Loucy (cell line): ENCODE measurements around the gene LAMB4.

Source experiments
- H2AFZ ChIP-seq: fragments of 200-600 bp; sonication (generic); 2 replicates; pipeline ENCODE4 v1.6.0; 2016; ENCODE audit warnings: antibody characterized with exemption, mild to moderate bottlenecking, low read length, moderate library complexity
- H3F3A ChIP-seq: fragments of 200-600 bp; 2 replicates; pipeline ENCODE4 v1.6.0; 2016; ENCODE audit warnings: antibody characterized with exemption, low read depth, mild to moderate bottlenecking
- H3K27me3 ChIP-seq: fragments of 200-600 bp; sonication (generic); 2 replicates; pipeline ENCODE4 v1.6.1; 2014; ENCODE audit warnings: low read length, mild to moderate bottlenecking; ENCODE audit not compliant: insufficient read depth, poor library complexity, severe bottlenecking
- H3K36me3 ChIP-seq: fragments of 200-600 bp; sonication (generic); 2 replicates; pipeline ENCODE4 v1.6.1; 2016; ENCODE audit warnings: low read length; ENCODE audit not compliant: insufficient read depth
- H3K4me1 ChIP-seq: fragments of 200-600 bp; sonication (generic); 2 replicates; pipeline ENCODE4 v1.5.1; 2014; ENCODE audit warnings: low read length, mild to moderate bottlenecking; ENCODE audit not compliant: insufficient read depth, poor library complexity, severe bottlenecking
- H3K4me2 ChIP-seq: fragments of 200-600 bp; sonication (generic); 2 replicates; pipeline ENCODE4 v1.6.0; 2014; ENCODE audit warnings: antibody characterized with exemption, low read length, low read depth, mild to moderate bottlenecking; ENCODE audit not compliant: poor library complexity, severe bottlenecking
- H3K4me3 ChIP-seq: fragments of 200-600 bp; sonication (generic); 2 replicates; pipeline ENCODE4 v1.5.1; 2014; ENCODE audit warnings: low read length, mild to moderate bottlenecking, mixed read lengths; ENCODE audit not compliant: poor library complexity, severe bottlenecking
- H3K79me2 ChIP-seq: fragments of 200-600 bp; sonication (generic); 2 replicates; pipeline ENCODE4 v1.6.1; 2014; ENCODE audit warnings: low read length; ENCODE audit not compliant: insufficient read depth
- H3K9ac ChIP-seq: fragments of 200-600 bp; sonication (generic); 2 replicates; pipeline ENCODE4 v1.6.0; 2014; ENCODE audit warnings: mild to moderate bottlenecking, low read depth, low read length, moderate library complexity; ENCODE audit not compliant: poor library complexity, severe bottlenecking
- H3K9me2 ChIP-seq: fragments of 200-600 bp; sonication (generic); replicated peaks from 2 replicates; pipeline ENCODE4 v1.6.1; 2016; ENCODE audit warnings: low read depth, low read length, mixed read lengths
- H3K9me3 ChIP-seq: fragments of 200-600 bp; sonication (generic); 2 replicates; pipeline ENCODE4 v1.6.1; 2014; ENCODE audit warnings: mild to moderate bottlenecking, antibody characterized with exemption, low read length, low read depth; ENCODE audit not compliant: insufficient read depth
- H4K20me1 ChIP-seq: fragments of 200-600 bp; sonication (generic); 2 replicates; pipeline ENCODE4 v1.6.0; 2014; ENCODE audit warnings: antibody characterized with exemption, low read length, mild to moderate bottlenecking; ENCODE audit not compliant: insufficient read depth, poor library complexity, severe bottlenecking
- CTCF ChIP-seq: fragments of 200-600 bp; sonication (generic); conservative IDR thresholded peaks from 2 replicates; pipeline ENCODE4 v1.5.1; 2014; ENCODE audit warnings: mild to moderate bottlenecking, antibody characterized with exemption, low read length
- EZH2phosphoT487 ChIP-seq: fragments of 200-600 bp; IDR thresholded peaks from 2 replicates; pipeline ENCODE4 v1.6.1; 2018; ENCODE audit warnings: antibody characterized with exemption, mild to moderate bottlenecking, moderate library complexity, borderline replicate concordance

The LAMB4 gene

GRCh38 chr7:108030516-108030915 lies 99.6 kb downstream of the LAMB4 start:
- Histone ChIP-seq H2AFZ (no peak overlapping the region), H4K20me1 (no peaks in the 10 kb centered on the region), H3K36me3 (no peaks in the 10 kb centered on the region), H3K9me2 (no peaks in the 10 kb centered on the region), H3F3A (no peaks in the 10 kb centered on the region), H3K4me1 (no peaks in the 10 kb centered on the region), H3K27me3 (no peaks in the 10 kb centered on the region), H3K4me3 (no peak overlapping the region), H3K9ac (no peak overlapping the region), H3K79me2 (no peaks in the 10 kb centered on the region), H3K9me3 (no peaks in the 10 kb centered on the region), H3K4me2 (no peak overlapping the region)
- TF ChIP-seq EZH2phosphoT487 (no peak), CTCF (no peak)

- Histone ChIP-seq H4K20me1 (no peaks in the 10 kb centered on the region), H3K9ac (no peak overlapping the region), H3K27me3 (no peaks in the 10 kb centered on the region), H3K4me3 (no peak overlapping the region), H3K4me2 (no peak overlapping the region), H3K36me3 (no peaks in the 10 kb centered on the region), H3K79me2 (no peaks in the 10 kb centered on the region), H3K4me1 (no peaks in the 10 kb centered on the region), H3K9me3 (no peaks in the 10 kb centered on the region), H3K9me2 (no peaks in the 10 kb centered on the region), H2AFZ (no peak overlapping the region), H3F3A (no peaks in the 10 kb centered on the region)
- TF ChIP-seq CTCF (no peak), EZH2phosphoT487 (no peak)
Observed at GRCh38 chr7:108029034-108029433, 101.1 kb downstream of the LAMB4 start.

GRCh38 chr7:108028111-108028510 lies 102.0 kb downstream of the LAMB4 start:
- Histone ChIP-seq H3K4me1 (no peaks in the 10 kb centered on the region), H3K4me2 (no peak overlapping the region), H3K4me3 (no peak overlapping the region), H3K27me3 (no peaks in the 10 kb centered on the region), H3K9me3 (no peaks in the 10 kb centered on the region), H3K9me2 (no peaks in the 10 kb centered on the region), H3F3A (no peaks in the 10 kb centered on the region), H3K9ac (no peak overlapping the region), H3K79me2 (no peaks in the 10 kb centered on the region), H2AFZ (no peak overlapping the region), H3K36me3 (no peaks in the 10 kb centered on the region), H4K20me1 (no peaks in the 10 kb centered on the region)
- no peak for TF ChIP-seq EZH2phosphoT487

- H3K4me1 ChIP-seq = no peaks in the 10 kb centered on the region
- H3K9me2 ChIP-seq = no peaks in the 10 kb centered on the region
Observed at GRCh38 chr7:108027239-108027638, 102.9 kb downstream of the LAMB4 start.

More at GRCh38 chr7:108027239-108027638, 102.9 kb downstream of the LAMB4 start:
- no peak overlapping the region for H3K4me2 ChIP-seq
- H3K9me3 ChIP-seq = no peaks in the 10 kb centered on the region
- no peaks in the 10 kb centered on the region for H3F3A ChIP-seq
- TF ChIP-seq EZH2phosphoT487 = no peak
- no peak for TF ChIP-seq CTCF
- H3K9ac ChIP-seq = no peak overlapping the region
- no peak overlapping the region for H2AFZ ChIP-seq
- no peaks in the 10 kb centered on the region for H3K36me3 ChIP-seq
- no peaks in the 10 kb centered on the region for H3K27me3 ChIP-seq
- no peaks in the 10 kb centered on the region for H4K20me1 ChIP-seq
- H3K4me3 ChIP-seq = no peak overlapping the region
- H3K79me2 ChIP-seq = no peaks in the 10 kb centered on the region
